Measurements from ENCODE around the gene NXNL2.

DNA sequence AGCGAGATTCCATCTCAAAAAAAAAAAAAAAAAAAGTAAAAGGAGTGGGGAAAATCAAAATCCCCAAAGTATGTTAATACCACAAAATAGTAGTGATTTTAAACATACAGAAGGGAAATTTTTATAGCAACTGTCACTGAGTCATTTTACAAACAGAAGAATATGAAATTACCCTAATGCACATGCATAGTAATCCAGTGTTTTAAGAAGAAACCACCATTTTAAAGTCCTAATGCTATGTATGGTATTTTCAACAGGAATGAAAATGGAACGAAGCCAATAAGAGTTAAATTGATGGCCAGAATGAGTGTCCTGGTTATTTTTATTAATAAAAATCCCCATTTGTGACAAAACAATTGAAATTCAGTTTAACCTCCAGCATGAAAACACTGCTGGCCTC, 26.7 kb upstream of the NXNL2 start:
- TF ChIP-seq, protein P1, sequence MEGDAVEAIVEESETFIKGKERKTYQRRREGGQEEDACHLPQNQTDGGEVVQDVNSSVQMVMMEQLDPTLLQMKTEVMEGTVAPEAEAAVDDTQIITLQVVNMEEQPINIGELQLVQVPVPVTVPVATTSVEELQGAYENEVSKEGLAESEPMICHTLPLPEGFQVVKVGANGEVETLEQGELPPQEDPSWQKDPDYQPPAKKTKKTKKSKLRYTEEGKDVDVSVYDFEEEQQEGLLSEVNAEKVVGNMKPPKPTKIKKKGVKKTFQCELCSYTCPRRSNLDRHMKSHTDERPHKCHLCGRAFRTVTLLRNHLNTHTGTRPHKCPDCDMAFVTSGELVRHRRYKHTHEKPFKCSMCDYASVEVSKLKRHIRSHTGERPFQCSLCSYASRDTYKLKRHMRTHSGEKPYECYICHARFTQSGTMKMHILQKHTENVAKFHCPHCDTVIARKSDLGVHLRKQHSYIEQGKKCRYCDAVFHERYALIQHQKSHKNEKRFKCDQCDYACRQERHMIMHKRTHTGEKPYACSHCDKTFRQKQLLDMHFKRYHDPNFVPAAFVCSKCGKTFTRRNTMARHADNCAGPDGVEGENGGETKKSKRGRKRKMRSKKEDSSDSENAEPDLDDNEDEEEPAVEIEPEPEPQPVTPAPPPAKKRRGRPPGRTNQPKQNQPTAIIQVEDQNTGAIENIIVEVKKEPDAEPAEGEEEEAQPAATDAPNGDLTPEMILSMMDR (conservative IDR thresholded peaks at IDR 0.05; ENCODE audit: low read length), result no peak
- no peak for TF ChIP-seq EZH2phosphoT487 (IDR thresholded peaks at IDR 0.05; ENCODE audit: borderline replicate concordance, low read depth, low read length)

Measured in OCI-LY7 (cell line).